HG03575 (cell line): ENCODE results near the gene CNIH3.

Source experiments
- ATAC-seq: cut with Tn5 transposase; IDR thresholded peaks from one replicate; pipeline ENCODE4 v1.9.1; 2021; ENCODE audit not compliant: unreplicated experiment, insufficient number of reproducible peaks, low FRiP score; ENCODE audit errors: extremely low read depth

The CNIH3 gene

DNA sequence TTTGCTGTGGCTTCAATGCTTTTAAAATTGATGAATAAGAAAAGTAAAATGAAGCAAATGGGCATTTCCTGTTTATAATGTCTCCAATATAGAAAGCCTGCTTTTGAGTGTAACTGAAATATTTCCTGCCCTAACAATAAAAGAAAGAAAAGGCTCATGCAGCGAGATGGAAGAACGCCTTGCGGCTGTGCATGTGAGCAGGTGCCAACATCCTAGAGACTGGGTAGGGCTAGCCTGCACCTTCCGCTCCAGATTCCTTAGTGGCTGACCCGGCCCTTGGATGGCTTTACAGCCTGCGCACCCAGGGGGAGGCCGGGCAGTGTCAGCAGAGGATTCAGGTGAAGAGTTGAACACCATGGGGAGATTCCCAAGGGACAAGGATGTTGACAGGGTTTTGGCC, 21.8 kb downstream of the CNIH3 start:
- ATAC-seq = no peak

DNA sequence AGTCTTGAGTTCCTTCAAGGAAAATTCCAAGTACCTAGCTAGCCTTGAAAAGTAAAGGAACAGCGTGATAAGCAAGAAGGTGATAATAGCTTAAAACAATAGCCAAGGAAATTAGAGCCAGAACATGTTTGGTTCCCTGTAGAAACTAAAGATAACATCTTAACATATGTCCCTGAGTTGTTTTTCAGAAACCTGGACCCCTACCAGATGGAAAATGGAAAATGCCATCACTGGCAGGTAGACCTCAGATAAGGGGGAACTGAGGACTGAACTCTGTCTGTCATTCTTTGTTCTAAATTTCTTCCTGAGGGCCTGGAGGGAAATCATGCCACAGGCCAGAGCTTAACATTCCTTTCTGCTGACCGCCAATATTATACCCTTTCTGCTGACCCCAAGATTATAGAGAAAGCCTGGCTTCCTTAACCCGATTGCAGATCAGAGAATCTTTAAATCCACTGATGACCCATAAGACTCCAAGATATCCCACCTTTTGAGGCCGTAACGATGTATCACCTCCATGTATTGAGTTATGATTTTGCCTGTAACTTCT, 23.4 kb downstream of the CNIH3 start:
- ATAC-seq = no peak

DNA sequence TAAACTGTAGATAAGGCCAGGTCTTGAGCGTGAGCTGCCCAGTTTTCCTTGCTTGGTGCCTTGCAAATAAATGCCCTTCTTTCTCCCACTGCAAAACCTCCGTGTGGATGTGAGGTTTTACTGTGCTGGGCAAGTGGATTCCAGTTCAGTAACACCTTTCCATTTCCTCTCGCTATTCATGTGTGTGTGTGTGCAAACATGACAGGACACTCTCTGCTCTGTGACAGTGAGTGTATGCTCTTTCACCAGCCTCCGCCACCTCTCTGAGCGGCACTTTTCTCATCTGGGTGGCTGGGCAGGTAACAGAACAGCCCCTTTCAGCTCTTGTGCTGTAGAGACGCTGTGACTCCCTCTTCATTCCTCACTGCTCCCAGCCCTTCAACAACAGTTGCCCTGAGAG, 23.9 kb downstream of the CNIH3 start:
- no peak for ATAC-seq

DNA sequence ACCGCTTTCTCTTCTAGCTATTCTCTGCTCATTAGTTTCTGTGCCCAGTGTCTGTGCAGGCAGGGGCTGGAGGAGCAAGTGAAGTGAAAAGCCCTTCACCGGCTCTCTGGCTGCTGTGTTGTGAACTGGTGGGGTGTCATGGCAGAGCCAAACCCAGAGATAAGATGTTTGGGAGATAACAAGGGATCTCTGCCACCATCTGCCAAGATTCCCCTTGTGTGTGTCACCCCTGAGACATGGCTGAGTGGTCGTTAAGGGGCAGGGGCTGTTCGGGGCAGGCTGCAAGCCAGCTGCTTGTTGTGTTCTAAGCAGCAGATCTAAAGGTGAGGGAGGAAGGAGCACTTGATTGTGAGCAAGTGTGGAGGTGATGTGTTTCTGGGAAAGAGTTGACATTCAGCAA, 24.5 kb downstream of the CNIH3 start:
- no peak for ATAC-seq

DNA sequence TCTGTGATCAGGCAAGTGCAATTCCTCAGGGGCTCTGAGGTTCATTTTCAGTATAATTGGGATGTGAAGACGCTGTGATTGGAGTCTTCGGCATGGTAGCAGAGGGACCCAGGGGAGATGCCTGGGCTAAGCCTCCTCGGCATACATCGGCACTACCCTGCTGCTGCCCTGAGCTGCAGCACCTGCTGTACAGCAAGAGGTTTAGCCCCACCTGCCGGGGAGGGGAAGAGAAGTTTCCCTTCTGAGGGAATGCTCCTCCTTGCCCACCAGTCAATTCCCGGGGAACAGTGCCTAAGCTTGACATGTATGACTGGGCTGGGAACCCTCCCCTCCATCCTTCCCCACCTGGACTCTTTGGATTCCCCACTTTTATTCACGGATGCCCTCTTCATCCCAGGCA, 24.9 kb downstream of the CNIH3 start:
- ATAC-seq = no peak

DNA sequence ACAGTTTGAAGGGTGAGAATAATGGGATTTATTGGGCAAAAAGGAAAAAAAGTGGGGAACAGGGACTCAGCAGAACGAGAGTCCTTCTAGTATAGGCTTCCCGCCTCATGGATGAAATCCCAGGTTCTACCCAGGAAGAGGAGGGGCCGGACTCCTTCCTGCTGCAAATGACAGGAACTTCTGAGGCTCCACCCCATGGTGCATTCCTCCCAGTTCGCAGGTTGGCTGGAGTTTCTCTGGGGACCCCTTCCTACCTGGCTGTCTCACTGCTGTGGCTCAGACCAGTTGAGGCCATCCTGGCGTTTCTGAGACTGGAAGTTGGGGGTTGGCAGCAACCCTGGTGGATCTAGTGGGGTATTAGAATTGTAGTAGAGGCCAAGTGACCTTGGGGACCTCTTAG, 27.5 kb downstream of the CNIH3 start:
- no peak for ATAC-seq

DNA sequence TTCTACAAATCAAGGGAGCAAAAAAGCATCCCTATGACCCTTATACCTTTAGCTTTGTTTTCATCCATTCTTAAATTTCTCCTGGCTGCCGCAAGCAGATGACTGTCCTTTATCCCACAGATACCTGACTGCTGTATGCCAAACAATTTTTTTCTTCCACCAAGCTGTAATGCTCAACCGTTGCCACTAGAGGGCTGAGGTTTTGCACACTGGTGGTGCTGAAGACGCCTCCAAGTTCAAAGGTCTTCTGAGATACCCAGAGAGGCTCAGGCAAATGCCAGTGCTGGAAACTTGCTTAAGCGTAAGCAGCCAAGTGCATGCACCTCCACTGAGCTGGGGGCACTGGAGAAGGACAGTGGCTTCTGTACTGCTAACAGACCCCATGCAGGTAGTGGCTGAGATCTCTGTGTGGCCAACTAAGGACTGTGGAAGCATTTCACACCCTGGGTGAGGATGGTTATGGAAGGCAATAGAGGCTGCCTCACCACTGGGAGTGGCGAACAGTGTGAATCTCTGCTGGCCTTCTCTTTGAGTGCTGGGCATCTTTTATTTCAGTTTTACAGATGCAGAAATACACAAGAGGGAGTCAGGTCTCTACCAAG, 28.5 kb downstream of the CNIH3 start:
- ATAC-seq = no peak

DNA sequence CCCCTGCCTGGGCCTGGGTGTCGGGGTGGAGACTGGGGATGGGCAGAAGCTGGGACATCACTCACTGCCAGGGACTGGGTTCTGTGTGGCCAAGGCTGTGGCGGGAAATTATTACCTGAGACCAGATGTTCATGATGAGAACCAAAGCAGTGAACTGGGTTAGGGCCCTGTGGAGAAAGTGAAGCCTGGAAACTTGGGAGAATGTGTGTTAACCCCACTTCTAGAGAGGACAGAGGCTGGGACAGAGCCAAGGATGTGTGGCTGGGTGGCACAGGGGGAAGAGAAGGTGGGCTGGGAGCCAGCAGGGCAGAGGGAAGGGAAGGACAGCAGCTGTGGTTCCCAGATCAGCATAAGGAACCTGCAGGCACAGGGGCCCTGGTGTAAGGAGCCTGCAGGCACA, 31.3 kb downstream of the CNIH3 start:
- no peak for ATAC-seq

DNA sequence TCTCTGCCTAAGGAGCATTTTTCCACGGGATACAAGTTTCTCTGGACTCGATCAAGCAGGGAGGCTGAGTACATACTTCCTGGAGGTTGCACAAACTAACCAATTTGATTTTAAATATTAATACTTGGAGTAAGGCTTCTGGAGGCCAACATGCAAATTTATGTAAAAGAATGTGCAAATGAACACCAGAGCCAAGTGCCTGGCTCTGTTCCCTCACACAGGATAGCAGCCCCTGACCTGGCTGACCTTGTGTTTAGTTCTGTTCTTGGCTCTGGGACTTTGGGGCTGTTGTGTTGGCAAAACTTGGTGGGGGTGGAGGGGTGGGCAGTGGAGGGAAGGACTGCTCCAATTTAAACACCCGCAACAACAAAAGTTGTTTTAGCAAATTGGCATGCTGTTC, 34.2 kb downstream of the CNIH3 start:
- no peak for ATAC-seq

DNA sequence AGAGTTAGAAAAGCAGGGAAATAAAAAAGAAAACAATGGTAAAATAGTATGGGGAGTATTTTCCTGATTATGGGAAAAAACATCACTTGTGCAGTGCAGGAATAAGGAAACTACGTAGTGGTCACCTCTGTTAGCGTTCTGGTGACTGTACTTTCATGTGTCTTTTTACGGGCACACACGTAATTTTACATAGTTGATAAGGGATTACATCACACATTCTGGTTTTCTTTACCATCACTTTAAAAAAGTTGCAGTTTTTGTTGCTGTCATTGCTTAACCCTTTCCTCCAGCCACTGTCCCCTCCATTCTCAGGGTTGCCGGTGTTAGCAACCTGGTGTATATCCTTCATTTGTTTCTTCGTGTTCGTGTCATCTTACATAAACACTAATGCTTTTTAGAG, 35.1 kb downstream of the CNIH3 start:
- ATAC-seq = no peak

DNA sequence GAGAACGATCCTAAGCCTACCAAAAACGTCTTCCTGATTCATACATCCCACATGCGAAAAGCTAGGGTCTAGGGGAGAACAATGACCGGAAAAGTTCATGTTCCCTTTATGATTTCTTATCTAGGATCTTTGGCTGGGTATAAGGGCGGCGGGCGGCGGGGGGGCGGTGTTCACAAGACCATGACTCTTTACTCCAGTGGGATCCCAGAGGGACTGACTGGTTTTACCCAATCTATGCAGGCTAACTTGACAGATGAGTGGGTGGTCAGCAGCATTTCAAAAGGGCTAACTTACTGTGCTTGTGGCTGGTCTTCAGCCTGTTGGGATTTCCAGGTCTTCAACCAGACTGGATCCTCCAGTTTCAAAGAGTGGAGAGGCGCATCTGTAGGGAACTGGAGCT, 40.3 kb downstream of the CNIH3 start:
- no peak for ATAC-seq

DNA sequence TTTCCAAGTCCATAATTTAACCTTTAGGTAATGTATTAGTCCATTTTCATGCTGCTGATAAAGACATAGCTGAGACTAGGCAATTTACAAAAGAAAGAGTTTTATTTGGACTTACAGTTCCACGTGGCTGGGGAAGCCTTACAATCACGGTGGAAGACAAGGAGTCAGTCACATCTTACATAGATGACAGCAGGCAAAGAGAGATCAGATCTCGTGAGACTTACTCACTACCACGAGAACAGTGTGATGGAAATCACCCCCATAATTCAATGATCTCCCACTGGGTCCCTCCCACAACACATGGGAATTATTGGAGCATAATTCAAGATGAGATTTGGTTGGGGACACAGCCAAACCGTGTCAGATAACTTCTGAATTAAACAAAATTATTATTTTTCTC, 44.0 kb downstream of the CNIH3 start:
- ATAC-seq = no peak

DNA sequence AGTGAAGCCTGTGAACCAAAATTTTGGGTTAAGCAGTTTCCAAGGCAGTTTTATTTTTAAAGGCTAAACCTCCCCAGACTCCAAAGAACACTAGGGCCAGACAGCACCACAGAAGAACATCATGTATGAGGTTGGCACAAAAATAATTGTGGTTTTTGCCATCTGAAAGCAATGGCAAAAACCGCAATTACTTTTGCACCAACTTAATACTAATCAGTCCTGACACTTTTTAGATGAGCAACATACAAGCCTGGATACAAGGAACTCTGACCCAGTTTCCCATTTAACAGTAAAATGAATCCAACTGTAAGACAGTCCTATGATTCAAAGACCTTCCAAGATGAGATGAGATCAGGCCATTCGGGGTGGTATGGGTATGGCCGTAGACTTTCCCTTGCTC, 46.8 kb downstream of the CNIH3 start:
- no peak for ATAC-seq

DNA sequence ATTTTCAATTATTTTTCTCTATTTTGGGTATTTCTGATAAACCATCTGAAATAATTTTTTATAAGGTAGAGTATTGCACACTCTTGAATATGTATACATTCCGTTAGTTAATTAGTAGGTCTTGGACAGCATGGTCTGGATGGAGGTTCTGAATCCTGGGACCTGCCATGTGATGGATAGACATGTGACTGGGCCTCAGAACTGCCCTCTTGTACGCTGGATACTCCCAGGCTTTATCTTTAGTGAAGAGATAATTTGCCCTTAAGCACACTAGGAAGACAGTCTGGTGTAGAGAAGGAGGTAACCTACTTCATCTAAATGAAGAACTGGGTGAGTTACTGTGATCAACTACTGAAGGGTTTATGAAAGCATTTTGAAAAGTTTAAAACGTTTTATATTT, 48.9 kb downstream of the CNIH3 start:
- ATAC-seq = no peak

DNA sequence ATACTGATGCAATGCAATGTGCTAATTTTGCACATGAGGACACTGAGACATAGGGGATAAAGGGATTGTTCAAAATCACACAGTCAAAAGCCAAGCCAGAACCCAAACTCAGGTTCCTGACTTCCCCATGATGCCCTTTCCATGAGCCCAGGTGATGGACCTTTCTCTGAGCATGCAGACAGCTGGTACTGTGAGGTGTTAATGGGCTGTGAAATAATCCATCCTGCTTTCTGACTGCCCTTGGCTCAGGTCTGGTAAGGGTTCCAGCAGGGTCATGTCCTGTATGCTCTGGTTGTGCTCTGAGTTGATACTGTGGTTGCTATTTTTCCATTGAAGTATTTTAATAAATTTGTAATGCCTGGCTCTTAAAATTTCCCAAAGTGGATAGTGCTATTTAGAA, 50.0 kb downstream of the CNIH3 start:
- no peak for ATAC-seq

DNA sequence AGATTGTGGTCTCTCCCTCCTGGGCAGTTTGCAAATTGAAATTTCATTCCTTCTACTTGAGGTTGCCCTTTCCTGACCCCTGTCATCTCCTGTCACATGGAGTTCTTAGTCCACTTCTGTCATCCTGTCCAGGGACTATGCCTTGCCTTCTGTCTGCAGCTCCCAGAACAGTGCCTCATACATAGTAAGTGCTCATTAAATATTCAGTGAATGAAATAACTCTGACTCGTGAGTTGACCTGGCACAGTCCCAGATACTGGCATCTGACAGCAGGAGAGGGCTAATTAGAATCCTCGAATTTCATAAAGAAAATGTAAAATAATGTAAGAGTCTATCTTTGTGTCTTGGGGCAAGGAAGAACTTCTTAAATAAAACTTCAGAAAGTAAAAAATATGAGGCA, 50.8 kb downstream of the CNIH3 start:
- ATAC-seq = no peak

DNA sequence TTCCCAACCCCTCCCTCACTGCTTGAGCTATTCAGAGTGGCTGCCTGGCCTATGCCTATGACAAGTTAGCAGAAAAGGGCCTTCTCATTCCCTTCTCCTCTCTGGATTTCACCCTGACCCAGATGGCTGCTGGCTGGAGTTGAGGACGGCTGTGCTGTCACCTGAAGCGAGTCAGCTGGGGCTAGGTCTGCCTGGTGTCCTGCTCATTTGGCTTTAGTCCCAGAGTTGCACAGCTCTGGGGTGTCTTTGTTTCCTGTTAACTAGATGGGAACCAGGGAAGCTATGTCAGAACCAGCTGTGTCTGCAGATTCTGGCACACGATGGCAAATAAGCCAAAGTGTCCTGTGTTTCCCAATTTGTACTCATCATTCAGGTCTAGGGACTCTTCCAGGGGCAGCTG, 52.9 kb downstream of the CNIH3 start:
- ATAC-seq = no peak

DNA sequence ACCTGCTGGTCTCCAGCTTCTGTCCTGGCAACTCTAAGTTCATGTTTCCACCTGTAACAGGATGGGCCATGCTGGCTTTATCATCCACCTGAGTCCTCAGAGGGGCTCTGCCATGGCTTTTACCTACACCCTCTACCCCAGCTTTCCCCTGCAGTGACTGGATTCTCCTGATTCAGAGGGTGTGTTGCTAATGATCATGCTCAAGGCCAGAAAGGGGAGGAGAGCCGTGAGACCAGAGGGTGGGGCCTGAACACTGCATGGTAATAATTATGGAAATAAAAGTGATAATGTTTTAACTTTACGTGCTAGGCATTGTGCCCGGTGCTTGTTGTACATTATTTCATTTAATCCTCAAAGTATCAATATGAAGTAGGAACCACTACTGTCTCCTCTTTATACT, 53.3 kb downstream of the CNIH3 start:
- ATAC-seq = no peak

DNA sequence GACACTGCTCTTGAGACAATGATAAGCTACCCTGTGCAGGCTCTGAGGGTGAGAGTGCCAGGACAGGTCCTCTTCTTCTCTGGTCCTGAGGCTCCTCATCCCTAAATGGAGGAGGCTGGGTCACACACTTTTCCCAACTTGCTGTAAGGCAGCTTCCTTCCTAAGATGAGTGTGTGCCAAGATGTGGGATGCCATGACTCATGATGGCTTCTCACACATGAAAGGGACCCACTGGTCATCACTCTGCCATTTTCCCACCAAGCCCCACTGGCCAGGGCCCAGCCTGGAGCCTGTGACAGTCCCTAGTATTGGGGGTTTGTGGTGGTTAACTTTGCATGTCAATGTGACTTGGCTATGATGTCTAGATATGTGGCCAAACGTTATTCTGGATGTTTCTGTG, 54.4 kb downstream of the CNIH3 start:
- no peak for ATAC-seq

DNA sequence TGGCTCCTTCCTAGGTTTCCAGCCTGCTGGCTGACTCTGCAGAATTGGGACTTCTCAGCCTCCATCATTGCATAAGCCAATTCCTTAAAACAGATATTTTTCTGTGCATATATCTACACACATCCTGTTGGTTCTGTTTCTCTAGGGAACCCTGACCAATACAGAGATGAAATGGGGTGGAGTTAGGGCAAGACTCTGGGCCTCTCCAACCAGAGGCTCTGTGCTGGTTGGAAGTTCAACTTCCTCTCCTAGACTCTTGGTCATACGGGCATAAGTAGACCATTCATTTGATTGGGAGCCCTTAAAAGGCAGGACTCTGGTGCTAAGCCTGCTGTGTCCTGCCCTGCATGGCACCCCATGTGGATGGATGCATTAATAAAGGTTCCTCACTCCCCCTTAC, 55.0 kb downstream of the CNIH3 start:
- ATAC-seq = no peak

DNA sequence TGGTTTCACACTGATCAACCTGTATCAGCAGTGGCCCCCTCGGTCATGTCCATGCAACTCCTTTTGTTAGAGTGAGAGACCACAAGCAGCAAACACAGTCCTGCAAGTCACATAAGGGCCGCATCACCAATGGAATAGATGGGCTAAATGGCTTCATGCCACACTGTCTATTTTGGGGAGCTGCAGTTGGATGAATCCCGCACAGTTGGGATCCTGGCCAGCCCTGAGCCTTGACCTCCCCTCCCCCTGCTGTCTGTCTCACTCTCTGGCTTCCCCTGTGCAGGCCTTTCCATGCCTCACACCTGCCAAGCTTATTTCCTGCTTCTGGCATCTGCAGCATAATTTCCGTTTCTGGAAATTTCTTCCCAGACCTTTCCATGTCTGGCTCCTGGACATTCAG, 57.0 kb downstream of the CNIH3 start:
- no peak for ATAC-seq
